B cell (primary cell): Measurements from ENCODE around the gene FNDC3A. TPM values are rescaled to one million over a fixed set of nuclear protein-coding genes. Genes with fewer than 3 reads are reported as not detected.

Experiments
- ATAC-seq: fragments of 200-7000 bp; cut with Tn5 transposase; one replicate; pipeline ENCODE4 v1.10.0; 2021; ENCODE audit warnings: low read depth, mild to moderate bottlenecking, moderate number of reproducible peaks, moderate library complexity
- CTCF ChIA-PET: fragments of 350-600 bp; sonication (Branson Sonifier 250); formaldehyde crosslinking; loops from one replicate; lab custom pipeline; 2021; ENCODE audit warnings: antibody characterized with exemption, inconsistent platforms; lab: Charles Lee
- POLR2A ChIA-PET: fragments of 350-600 bp; sonication (Branson Sonifier 250); formaldehyde crosslinking; loops from one replicate; lab custom pipeline; 2021; ENCODE audit warnings: antibody characterized with exemption; lab: Charles Lee
- DNase-seq: peaks from one replicate; pipeline ENCODE4 v3.0.0; 2013
- H2AFZ ChIP-seq: 2 replicates; pipeline ENCODE4 v1.6.1; 2012; ENCODE audit warnings: mild to moderate bottlenecking, low read depth, low read length; ENCODE audit not compliant: insufficient read depth, poor library complexity, severe bottlenecking
- H3K27ac ChIP-seq, 2 donors: 1 replicate in 1 of 2; 2 replicates in 1 of 2; pipeline ENCODE4 v1.5.1; 2012 to 2013; ENCODE audit warnings: low read length in 2 of 2, mild to moderate bottlenecking in 2 of 2, moderate library complexity in 1 of 2
- H3K27me3 ChIP-seq, 4 experiments: fragments of 200-600 bp in 1 of 4; sonication (generic) in 1 of 4; replicated peaks in 1 of 4; 1 replicate in 2 of 4; 2 replicates in 2 of 4; pipeline versions ENCODE4 v1.6.1 to v1.7.0; 2013 to 2016; ENCODE audit warnings: low read length in 3 of 4, mild to moderate bottlenecking in 2 of 4, mixed read lengths in 1 of 4, moderate library complexity in 1 of 4; ENCODE audit not compliant: insufficient read depth in 4 of 4, control insufficient read depth in 3 of 4; ENCODE audit errors: control extremely low read depth in 1 of 4
- H3K36me3 ChIP-seq, 2 experiments: replicated peaks in 1 of 2; 1 replicate in 1 of 2; 2 replicates in 1 of 2; pipeline versions ENCODE4 v1.6.1 to v1.7.1; 2013; ENCODE audit warnings: low read length in 1 of 2; ENCODE audit not compliant: insufficient read depth in 2 of 2, control insufficient read depth in 1 of 2; ENCODE audit errors: control extremely low read depth in 1 of 2, extremely low read depth in 1 of 2
- H3K4me1 ChIP-seq, 2 donors: fragments of 200-600 bp in 1 of 2; sonication (generic) in 1 of 2; 1 replicate in 1 of 2; 2 replicates in 1 of 2; pipeline versions ENCODE4 v1.5.1 to v1.6.1; 2013 to 2017; ENCODE audit warnings: low read length in 2 of 2; ENCODE audit not compliant: control insufficient read depth in 2 of 2, insufficient read depth in 2 of 2
- H3K4me2 ChIP-seq: replicated peaks from 2 replicates; pipeline ENCODE3; 2012; ENCODE audit warnings: mild to moderate bottlenecking, low read depth, low read length; ENCODE audit not compliant: poor library complexity, severe bottlenecking
- H3K4me3 ChIP-seq, 5 experiments: fragments of 200-600 bp in 1 of 5; sonication (generic) in 1 of 5; 1 replicate in 3 of 5; 2 replicates in 2 of 5; pipeline versions ENCODE4 v1.5.1 to v1.7.0; 2011 to 2016; ENCODE audit warnings: low read length in 4 of 5, mild to moderate bottlenecking in 4 of 5, low read depth in 2 of 5, control low read depth in 1 of 5, moderate library complexity in 1 of 5; ENCODE audit not compliant: insufficient read depth in 1 of 5; ENCODE audit errors: control extremely low read depth in 1 of 5, extremely low read depth in 1 of 5
- H3K79me2 ChIP-seq: fragments of 200-600 bp; sonication (generic); one replicate; pipeline ENCODE4 v1.6.0; 2016; ENCODE audit warnings: low read length; ENCODE audit not compliant: control insufficient read depth, insufficient read depth
- H3K9ac ChIP-seq: fragments of 200-600 bp; sonication (generic); 2 replicates; pipeline ENCODE4 v1.6.1; 2017; ENCODE audit warnings: mild to moderate bottlenecking, low read length, moderate library complexity
- H3K9me3 ChIP-seq, 3 donors: one replicate each; pipeline versions ENCODE4 v1.6.1 to v1.7.1; 2013; ENCODE audit warnings: low read length in 2 of 3; ENCODE audit not compliant: control insufficient read depth in 2 of 3, insufficient read depth in 1 of 3; ENCODE audit errors: control extremely low read depth in 1 of 3
- H4K20me1 ChIP-seq: 2 replicates; pipeline ENCODE4 v1.6.0; 2012; ENCODE audit warnings: mild to moderate bottlenecking, low read length; ENCODE audit not compliant: insufficient read depth, control insufficient read depth, poor library complexity, severe bottlenecking
- H3K27ac Mint-ChIP-seq: one replicate; pipeline ENCODE4 v1.8.0; 2021; ENCODE audit warnings: mixed read lengths
- H3K27me3 Mint-ChIP-seq: one replicate; pipeline ENCODE4 v1.8.0; 2021; ENCODE audit warnings: mixed read lengths
- H3K4me1 Mint-ChIP-seq: one replicate; pipeline ENCODE4 v1.8.0; 2021; ENCODE audit warnings: mixed read lengths
- H3K4me3 Mint-ChIP-seq: one replicate; pipeline ENCODE4 v1.8.0; 2021; ENCODE audit warnings: mixed read lengths
- H3K9me3 Mint-ChIP-seq: one replicate; pipeline ENCODE4 v1.8.0; 2022; ENCODE audit warnings: mixed read lengths; ENCODE audit not compliant: insufficient read depth
- CTCF ChIP-seq: fragments of 200-600 bp; IDR thresholded peaks from one replicate; pipeline ENCODE4 v1.8.0; 2022; ENCODE audit warnings: antibody characterized with exemption, mild to moderate bottlenecking
- EZH2 ChIP-seq: IDR thresholded peaks from 2 replicates; pipeline ENCODE4 v1.6.1; 2012; ENCODE audit warnings: borderline replicate concordance, low read depth, mild to moderate bottlenecking, moderate library complexity, low read length; ENCODE audit not compliant: insufficient read depth, poor library complexity, severe bottlenecking
- WGBS: methylation state at CpG from one replicate; pipeline ENCODE4 v1.1.5; 2013; ENCODE audit warnings: missing lambda C conversion rate; ENCODE audit not compliant: insufficient coverage; 5-methylcytosine and 5-hydroxymethylcytosine counted together
- intact Hi-C: fragments of 100-400 bp; cut with micrococcal nuclease; formaldehyde crosslinking; loops from one replicate; pipeline ENCODE4 v1.10.0; 2022
- polyA plus RNA-seq: library from polyadenylated mRNA; depleted of rRNA; stranded (reverse); fragments of >200 nt; gene quantifications from 2 replicates; pipeline ENCODE4 v1.2.3, GENCODE V29; 2012
- total RNA-seq, 2 donors: library from RNA; stranded (reverse); fragments of 120-200 nt in 1 of 2; gene quantifications; 1 replicate in 1 of 2; 2 replicates in 1 of 2; pipeline versions ENCODE4 v1.2.3 to v1.2.4, GENCODE V29; 2013 to 2022

The FNDC3A gene
- total and polyA plus RNA-seq, 2 donors (not counting 1 experiment from before 2014, with no cell fraction given) = 13.5 to 37.1 TPM

- H3K27ac ChIP-seq = no peak overlapping the region
- H3K4me3 Mint-ChIP-seq = no peak overlapping the region
- H4K20me1 ChIP-seq = peaks cover 6% of the 10 kb centered on the region
- H3K9me3 ChIP-seq = no peaks in the 10 kb centered on the region
- H3K27me3 Mint-ChIP-seq = no peaks in the 10 kb centered on the region
- intact Hi-C loops = no loop called here
- H3K27ac Mint-ChIP-seq = no peak overlapping the region
- no peaks in the 10 kb centered on the region for H3K36me3 ChIP-seq
- ChIA-PET POLR2A (no interaction called here), CTCF (no interaction called here)
- WGBS = 100% methylated on average over 3 of the region's 5 CpGs
- ATAC-seq = no peak
- H3K9me3 Mint-ChIP-seq = no peaks in the 10 kb centered on the region
- H3K9ac ChIP-seq = no peak overlapping the region
- no peaks in the 10 kb centered on the region for H3K4me1 ChIP-seq
- TF ChIP-seq EZH2 (no peak), CTCF (no peak)
- DNase-seq = no peak
- no peaks in the 10 kb centered on the region for H3K27me3 ChIP-seq
- peaks cover 7% of the 10 kb centered on the region for H3K4me1 Mint-ChIP-seq
- H3K79me2 ChIP-seq = no peaks in the 10 kb centered on the region
- H3K4me2 ChIP-seq = no peak overlapping the region
- H2AFZ ChIP-seq = no peak overlapping the region
- no peak overlapping the region for H3K4me3 ChIP-seq
These were observed 117.7 kb downstream of the FNDC3A start for GRCh38 chr13:49093376-49093775.

DNA sequence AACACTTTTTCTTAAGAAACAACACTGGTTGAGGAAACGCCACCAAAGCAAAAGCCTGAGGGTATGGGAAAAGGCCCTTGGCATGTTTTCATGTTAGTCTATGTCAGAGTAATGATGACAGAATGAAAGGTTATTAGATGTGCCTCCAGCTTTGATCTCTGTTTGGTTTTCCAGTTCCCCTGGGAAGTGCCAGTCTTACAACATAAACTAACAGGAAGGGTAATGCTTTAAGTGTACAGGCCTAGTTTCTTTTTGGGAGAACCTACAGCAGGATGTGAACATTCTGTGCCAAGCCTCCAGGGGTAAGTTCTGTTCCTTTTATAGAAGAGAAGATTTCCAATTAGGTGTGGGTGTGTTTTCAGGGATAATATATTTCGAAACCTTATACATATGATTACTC is 121.7 kb downstream of the FNDC3A start:
- no CpG with 5 or more reads among the region's 2 CpGs for WGBS
- Histone ChIP-seq H3K4me2 (no peak overlapping the region), H4K20me1 (peaks cover 6% of the 10 kb centered on the region), H3K9me3 (no peaks in the 10 kb centered on the region), H3K36me3 (peaks cover 0 to 3% of the 10 kb centered on the region in 2 experiments), H3K27me3 (no peaks in the 10 kb centered on the region), H3K27ac (no peak overlapping the region), H3K79me2 (no peaks in the 10 kb centered on the region), H3K9ac (no peak overlapping the region), H3K4me3 (no peak overlapping the region), H3K4me1 (no peaks in the 10 kb centered on the region), H2AFZ (no peak overlapping the region)
- TF ChIP-seq EZH2 = no peak
- TF ChIP-seq CTCF = no peak
- intact Hi-C loops = loop anchor here (5.0 kb wide), 1 partner anchor 185 kb away; no protein-coding TSS in a partner anchor
- no peak for DNase-seq
- POLR2A ChIA-PET = no interaction called here
- ATAC-seq = no peak
- Mint-ChIP-seq H3K9me3 (no peaks in the 10 kb centered on the region), H3K27ac (no peak overlapping the region), H3K4me3 (no peak overlapping the region), H3K27me3 (no peaks in the 10 kb centered on the region), H3K4me1 (peaks cover 7% of the 10 kb centered on the region)
- CTCF ChIA-PET = no interaction called here
